ENCODE data around the gene ZBTB7A.
"Not testable (repeated sequence)": the region's sequence is repeated elsewhere in the genome, so short reads cannot be mapped to it uniquely, and the experiment has no call there.

Gene ZBTB7A

GRCh38 chr19:4012092-4012974, 54.4 kb downstream of the ZBTB7A start:
- POLR2A ChIA-PET, result no interaction called here
- no peak for TF ChIP-seq ELF4 (IDR thresholded peaks at IDR 0.05)
- TF ChIP-seq LEF1 (IDR thresholded peaks at IDR 0.05; ENCODE audit: borderline replicate concordance), result no peak
- TF ChIP-seq HDGF (IDR thresholded peaks at IDR 0.05; ENCODE audit: borderline replicate concordance), result no peak
- TF ChIP-seq SP1 (IDR thresholded peaks at IDR 0.05), result no peak
- TF ChIP-seq FOXK2 (IDR thresholded peaks at IDR 0.05), result no peak
- TF ChIP-seq SUZ12 (IDR thresholded peaks at IDR 0.05), result no peak
- no peak for TF ChIP-seq PKNOX1 (IDR thresholded peaks at IDR 0.05)
- TF ChIP-seq NFRKB (IDR thresholded peaks at IDR 0.05), result no peak
- no peak for TF ChIP-seq FOXM1 (IDR thresholded peaks at IDR 0.05; ENCODE audit: borderline replicate concordance)
- no peak for TF ChIP-seq TARDBP (IDR thresholded peaks at IDR 0.05)
- TF ChIP-seq ZNF384 (IDR thresholded peaks at IDR 0.05), result no peak
- no peak for TF ChIP-seq L3MBTL2 (conservative IDR thresholded peaks at IDR 0.05)
- TF ChIP-seq ARNT (IDR thresholded peaks at IDR 0.05), result no peak
- no peak for DNase-seq (ENCODE audit: extremely low spot score)

GRCh38 chr19:4011430-4011829, 55.3 kb downstream of the ZBTB7A start:
- POLR2A ChIA-PET; CTCF ChIA-PET; DNase-seq (ENCODE audit: extremely low spot score): not testable (repeated sequence)

More at GRCh38 chr19:4012092-4012974, 54.4 kb downstream of the ZBTB7A start:
- CTCF ChIA-PET, result no interaction called here

- no peak for DNase-seq (ENCODE audit: extremely low spot score)
- CTCF ChIA-PET, result no interaction called here
- no peak for TF ChIP-seq ELF4 (IDR thresholded peaks at IDR 0.05)
- TF ChIP-seq TARDBP (IDR thresholded peaks at IDR 0.05), result no peak
- TF ChIP-seq CTBP1 (IDR thresholded peaks at IDR 0.05; ENCODE audit: borderline replicate concordance), result no peak
- no peak for TF ChIP-seq SP1 (IDR thresholded peaks at IDR 0.05)
- no peak for TF ChIP-seq L3MBTL2 (conservative IDR thresholded peaks at IDR 0.05)
- TF ChIP-seq PKNOX1 (IDR thresholded peaks at IDR 0.05), result no peak
- TF ChIP-seq FOXA1 (IDR thresholded peaks at IDR 0.05), result no peak
- TF ChIP-seq FOXM1 (IDR thresholded peaks at IDR 0.05; ENCODE audit: borderline replicate concordance), result no peak
- no peak for TF ChIP-seq FOXK2 (IDR thresholded peaks at IDR 0.05)
- no peak for TF ChIP-seq ZNF384 (IDR thresholded peaks at IDR 0.05)
- no peak for TF ChIP-seq NFRKB (IDR thresholded peaks at IDR 0.05)
- no peak for TF ChIP-seq ARNT (IDR thresholded peaks at IDR 0.05)
- no peak for TF ChIP-seq LEF1 (IDR thresholded peaks at IDR 0.05; ENCODE audit: borderline replicate concordance)
- TF ChIP-seq SUZ12 (IDR thresholded peaks at IDR 0.05), result no peak
- TF ChIP-seq HDGF (IDR thresholded peaks at IDR 0.05; ENCODE audit: borderline replicate concordance), result no peak
- no peak for TF ChIP-seq BHLHE40 (IDR thresholded peaks at IDR 0.05; ENCODE audit: borderline replicate concordance)
- POLR2A ChIA-PET, result no interaction called here
Measured at GRCh38 chr19:4010808-4011110, 55.9 kb downstream of the ZBTB7A start.

- no peak for DNase-seq (ENCODE audit: extremely low spot score)
- TF ChIP-seq PKNOX1 (IDR thresholded peaks at IDR 0.05) (no peak), TARDBP (IDR thresholded peaks at IDR 0.05) (no peak), FOXA1 (IDR thresholded peaks at IDR 0.05) (no peak), HDGF (IDR thresholded peaks at IDR 0.05; ENCODE audit: borderline replicate concordance) (no peak), ZNF384 (IDR thresholded peaks at IDR 0.05) (no peak), ARNT (IDR thresholded peaks at IDR 0.05) (no peak), ELF4 (IDR thresholded peaks at IDR 0.05) (no peak), L3MBTL2 (conservative IDR thresholded peaks at IDR 0.05) (no peak), SUZ12 (IDR thresholded peaks at IDR 0.05) (no peak), SP1 (IDR thresholded peaks at IDR 0.05) (no peak), BHLHE40 (IDR thresholded peaks at IDR 0.05; ENCODE audit: borderline replicate concordance) (no peak), FOXK2 (IDR thresholded peaks at IDR 0.05) (no peak), LEF1 (IDR thresholded peaks at IDR 0.05; ENCODE audit: borderline replicate concordance) (no peak), FOXM1 (IDR thresholded peaks at IDR 0.05; ENCODE audit: borderline replicate concordance) (no peak), CTBP1 (IDR thresholded peaks at IDR 0.05; ENCODE audit: borderline replicate concordance) (no peak), NFRKB (IDR thresholded peaks at IDR 0.05) (no peak)
- POLR2A ChIA-PET, result interaction anchor here (3.5 kb wide), 1 partner anchor 25 kb away, joined by 13 read pairs; the partner anchor contains the start of gene EEF2
- CTCF ChIA-PET, result no interaction called here
Measured at GRCh38 chr19:4009990-4010807, 56.5 kb downstream of the ZBTB7A start.

GRCh38 chr19:4007836-4008539, 58.7 kb downstream of the ZBTB7A start:
- CTCF ChIA-PET, result no interaction called here
- TF ChIP-seq L3MBTL2 (conservative IDR thresholded peaks at IDR 0.05) (no peak), ZNF384 (IDR thresholded peaks at IDR 0.05) (no peak), ARNT (IDR thresholded peaks at IDR 0.05) (no peak), ELF4 (IDR thresholded peaks at IDR 0.05) (no peak), BHLHE40 (IDR thresholded peaks at IDR 0.05; ENCODE audit: borderline replicate concordance) (no peak), TARDBP (IDR thresholded peaks at IDR 0.05) (no peak), SP1 (IDR thresholded peaks at IDR 0.05) (no peak), FOXA1 (IDR thresholded peaks at IDR 0.05) (no peak), PKNOX1 (IDR thresholded peaks at IDR 0.05) (no peak), FOXM1 (IDR thresholded peaks at IDR 0.05; ENCODE audit: borderline replicate concordance) (no peak), CTBP1 (IDR thresholded peaks at IDR 0.05; ENCODE audit: borderline replicate concordance) (no peak), FOXK2 (IDR thresholded peaks at IDR 0.05) (no peak), HDGF (IDR thresholded peaks at IDR 0.05; ENCODE audit: borderline replicate concordance) (no peak), NFRKB (IDR thresholded peaks at IDR 0.05) (no peak), LEF1 (IDR thresholded peaks at IDR 0.05; ENCODE audit: borderline replicate concordance) (no peak), SUZ12 (IDR thresholded peaks at IDR 0.05) (no peak)
- POLR2A ChIA-PET, result interaction anchor here (1.2 to 3.5 kb wide), 7 partner anchors 10 to 246 kb away, joined by 4 to 13 read pairs (median 10); partner anchors contain the start of genes APBA3, EEF2 and MRPL54
- DNase-seq (ENCODE audit: extremely low spot score), result no peak

Data from HEK293T (cell line).